SHP77 (cell line): ENCODE results near the gene NIPAL4.

Source experiments
- DNase-seq, 2 experiments: peaks; one replicate each; lab custom pipeline; 2025; lab: John Stamatoyannopoulos, UW

The NIPAL4 gene

DNA sequence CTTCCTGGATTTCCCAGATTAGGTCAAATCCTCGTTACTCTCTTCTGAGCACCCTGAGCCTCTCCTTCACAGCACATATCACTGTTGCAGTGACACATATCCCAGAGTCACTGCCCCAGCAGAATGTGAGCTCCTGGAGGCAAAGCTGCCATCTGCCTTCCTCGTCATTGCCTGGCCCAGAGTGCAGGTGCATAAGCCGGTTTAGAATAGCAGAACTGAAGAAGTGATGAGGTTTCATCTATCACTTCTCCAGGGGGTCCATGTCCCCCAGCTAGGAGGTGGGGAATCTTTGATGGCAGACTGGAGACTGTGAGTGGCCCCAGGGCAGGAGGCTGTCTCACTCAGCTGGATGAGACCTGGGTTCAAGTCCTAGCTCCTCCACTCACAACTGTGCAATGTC, 25.8 kb downstream of the NIPAL4 start:
- DNase-seq = no peak

DNA sequence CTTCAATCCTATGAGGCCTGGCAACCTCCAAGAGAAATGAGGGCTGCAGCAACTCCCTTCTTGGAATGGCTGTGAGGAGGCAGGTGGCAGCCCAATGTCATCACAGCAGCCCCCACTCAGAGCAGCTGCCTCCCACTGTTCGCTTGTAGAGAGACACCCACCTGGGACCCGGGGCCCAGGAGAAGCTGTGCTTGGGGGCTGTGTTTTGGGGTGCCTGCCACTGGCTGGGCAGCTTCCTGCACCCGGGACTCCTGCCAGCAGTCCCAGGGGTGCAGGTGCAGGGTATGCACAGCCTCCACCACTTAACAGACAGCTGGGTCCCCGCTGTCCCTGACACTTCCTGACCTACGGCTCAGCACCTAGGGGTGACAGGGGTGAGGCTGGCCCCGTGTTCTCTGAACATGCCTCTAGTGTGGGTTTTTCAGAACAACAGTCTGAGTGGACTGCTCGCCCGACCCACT, 26.2 kb downstream of the NIPAL4 start:
- no peak for DNase-seq

- no peak for DNase-seq
These were observed 26.8 kb downstream of the NIPAL4 start for GRCh38 chr5:157486861-157487260.

GRCh38 chr5:157487358-157487757, 27.3 kb downstream of the NIPAL4 start:
- no peak for DNase-seq

DNA sequence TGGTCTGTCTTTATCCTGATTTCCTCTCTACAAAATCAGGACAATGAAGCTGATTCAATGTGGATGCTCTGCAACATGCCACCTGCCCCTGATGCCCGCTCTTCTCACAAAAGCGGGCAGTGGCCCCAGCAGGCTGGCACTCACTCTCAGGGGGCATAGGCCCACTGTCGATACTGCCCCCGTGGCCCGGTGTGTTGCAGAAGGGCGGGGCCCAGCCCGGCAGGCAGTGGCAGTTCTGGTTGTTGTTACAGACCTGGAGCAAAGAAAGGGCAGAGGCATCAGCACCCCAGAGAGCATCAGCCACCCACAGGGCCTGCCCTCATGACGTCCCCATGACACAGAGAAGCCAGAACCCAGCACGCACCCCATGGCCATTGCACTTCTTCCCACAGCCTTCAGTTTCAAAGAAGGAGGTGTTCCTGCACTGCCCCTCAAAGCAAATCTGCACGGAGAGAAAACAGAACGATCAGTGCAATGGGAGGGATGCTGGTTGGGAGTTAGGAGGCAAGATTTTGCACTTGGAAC, 31.5 kb downstream of the NIPAL4 start:
- DNase-seq = no peak

DNA sequence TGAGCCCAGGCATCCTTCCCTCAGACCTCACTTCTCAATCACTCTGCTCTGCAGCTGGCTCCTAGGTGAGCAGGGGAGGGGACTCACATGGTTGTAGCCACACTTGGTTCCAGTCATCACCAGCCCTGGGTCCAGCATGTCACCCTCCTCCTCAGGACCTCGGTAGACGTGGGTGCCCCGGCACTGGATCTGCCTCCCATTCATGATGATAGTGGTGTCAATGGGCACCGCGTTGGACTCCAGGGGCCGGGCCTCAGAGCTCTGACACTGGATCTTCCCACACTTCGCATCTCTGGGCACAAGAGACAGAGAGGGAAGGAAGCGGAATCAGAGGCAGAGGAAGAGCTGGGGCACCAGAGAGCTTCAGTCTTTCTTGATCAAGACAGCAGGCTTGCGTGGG, 32.9 kb downstream of the NIPAL4 start:
- no peak for DNase-seq

DNA sequence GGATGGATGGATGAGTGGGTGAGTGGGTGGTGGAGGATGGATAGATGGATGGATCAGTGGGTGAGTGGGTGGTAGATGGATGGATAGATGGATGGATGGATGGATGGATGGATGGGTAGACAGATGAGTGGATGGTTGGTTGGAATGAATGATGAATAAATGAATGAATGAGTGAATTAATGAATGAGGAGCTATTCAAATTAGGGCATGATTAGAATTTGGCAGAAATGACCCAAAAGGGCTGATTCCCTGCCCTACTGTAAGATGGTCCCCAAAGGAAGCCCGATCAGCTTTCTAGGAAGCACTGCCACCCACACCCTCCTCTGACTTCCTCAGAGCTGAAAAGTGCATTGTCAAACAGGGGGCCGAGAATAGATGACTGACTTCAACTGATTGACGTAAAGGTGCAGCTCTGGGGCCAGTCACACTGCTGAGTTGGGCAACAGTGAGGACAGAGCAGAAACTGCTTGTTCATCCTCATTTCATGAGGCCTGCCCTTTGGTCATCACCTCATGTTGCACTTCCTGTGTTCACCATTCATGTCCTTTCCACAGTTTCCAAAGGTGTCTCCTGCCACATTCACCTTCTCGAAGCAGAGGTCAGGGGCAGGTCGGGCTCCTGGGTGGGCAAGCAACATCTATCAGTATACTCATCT, 34.3 kb downstream of the NIPAL4 start:
- DNase-seq = no peak

- no peak for DNase-seq
These were observed 36.9 kb downstream of the NIPAL4 start for GRCh38 chr5:157496864-157497263.

DNA sequence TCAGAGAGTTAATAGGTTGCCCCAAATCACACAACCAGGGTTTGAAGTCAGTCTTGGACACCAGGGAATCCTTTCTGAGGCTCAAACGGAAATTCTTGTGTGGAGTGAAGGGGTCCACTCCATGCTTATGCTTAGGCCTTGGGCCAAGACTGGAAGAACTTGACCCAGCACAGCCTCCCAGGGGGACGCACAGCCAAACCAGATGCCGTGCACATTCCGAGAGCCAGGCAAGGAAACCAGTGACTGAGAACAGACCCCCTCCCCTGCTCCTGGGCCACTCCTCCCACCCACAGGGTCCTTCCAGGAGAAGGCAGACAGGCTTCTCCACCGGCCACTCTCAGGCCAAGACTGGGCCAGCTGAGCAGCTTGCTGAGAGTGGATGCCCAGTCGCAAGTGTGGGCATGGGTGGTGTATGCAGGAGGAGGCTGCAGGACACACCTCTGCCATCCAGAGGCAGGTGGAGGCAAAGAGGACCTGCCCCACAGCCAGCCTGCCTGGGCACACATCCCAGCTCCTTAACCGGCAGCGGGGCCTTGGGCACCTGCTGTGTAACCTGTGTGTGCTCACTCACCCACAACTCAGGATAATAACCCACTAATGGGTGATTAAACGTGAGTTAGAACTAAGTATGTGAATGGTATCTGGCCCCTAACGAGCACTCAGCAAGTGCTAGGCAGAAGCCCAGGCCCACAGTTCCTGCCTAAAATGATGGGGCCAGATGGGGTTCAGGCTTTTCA, 38.0 kb downstream of the NIPAL4 start:
- DNase-seq = no peak

- DNase-seq = no peak
These were observed 42.2 kb downstream of the NIPAL4 start for GRCh38 chr5:157502143-157502647.

GRCh38 chr5:157504053-157504452, 44.0 kb downstream of the NIPAL4 start:
- no peak for DNase-seq

DNA sequence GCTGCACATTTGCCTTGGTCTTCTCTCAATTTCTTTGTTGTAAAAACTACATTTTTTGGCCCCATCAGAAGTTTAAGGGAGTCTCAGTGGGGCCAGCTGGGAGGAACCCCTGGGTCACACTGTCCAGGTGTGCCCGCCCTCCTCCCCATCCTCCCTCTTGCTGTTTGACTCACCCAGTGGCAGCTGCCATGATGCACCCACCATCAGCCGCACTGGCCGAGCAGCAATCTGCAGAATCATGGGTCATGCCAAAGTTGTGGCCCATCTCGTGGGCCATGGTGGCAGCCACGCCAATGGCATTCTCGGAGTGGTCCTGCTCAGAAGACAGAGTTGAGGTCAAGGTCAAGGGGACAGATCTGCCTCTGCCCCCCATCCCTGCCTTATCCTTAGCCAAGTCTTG, 45.5 kb downstream of the NIPAL4 start:
- DNase-seq = no peak

DNA sequence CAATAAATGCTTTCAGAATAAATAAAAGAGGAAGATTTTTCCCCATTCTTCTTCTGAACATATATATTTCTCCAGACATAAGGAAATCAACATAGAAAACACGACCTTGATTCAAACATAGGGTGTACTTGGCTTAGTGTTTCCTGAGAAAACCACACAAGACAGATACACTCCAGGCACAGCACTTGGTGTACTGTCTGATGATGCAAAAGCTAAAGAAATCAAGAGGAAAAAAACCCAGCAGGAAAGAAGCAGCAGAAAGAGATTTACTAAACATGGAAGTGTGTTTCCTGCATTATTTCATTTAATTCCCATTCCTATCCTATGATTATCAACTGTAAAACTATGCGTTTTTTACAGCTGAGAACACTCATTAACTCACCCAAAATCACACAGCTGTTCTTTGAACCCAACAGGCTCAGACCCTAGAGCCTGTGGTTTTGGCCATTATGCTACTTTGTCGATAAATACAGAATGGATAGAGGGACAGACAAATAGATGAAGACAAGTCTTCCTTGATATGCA, 46.1 kb downstream of the NIPAL4 start:
- DNase-seq = no peak

DNA sequence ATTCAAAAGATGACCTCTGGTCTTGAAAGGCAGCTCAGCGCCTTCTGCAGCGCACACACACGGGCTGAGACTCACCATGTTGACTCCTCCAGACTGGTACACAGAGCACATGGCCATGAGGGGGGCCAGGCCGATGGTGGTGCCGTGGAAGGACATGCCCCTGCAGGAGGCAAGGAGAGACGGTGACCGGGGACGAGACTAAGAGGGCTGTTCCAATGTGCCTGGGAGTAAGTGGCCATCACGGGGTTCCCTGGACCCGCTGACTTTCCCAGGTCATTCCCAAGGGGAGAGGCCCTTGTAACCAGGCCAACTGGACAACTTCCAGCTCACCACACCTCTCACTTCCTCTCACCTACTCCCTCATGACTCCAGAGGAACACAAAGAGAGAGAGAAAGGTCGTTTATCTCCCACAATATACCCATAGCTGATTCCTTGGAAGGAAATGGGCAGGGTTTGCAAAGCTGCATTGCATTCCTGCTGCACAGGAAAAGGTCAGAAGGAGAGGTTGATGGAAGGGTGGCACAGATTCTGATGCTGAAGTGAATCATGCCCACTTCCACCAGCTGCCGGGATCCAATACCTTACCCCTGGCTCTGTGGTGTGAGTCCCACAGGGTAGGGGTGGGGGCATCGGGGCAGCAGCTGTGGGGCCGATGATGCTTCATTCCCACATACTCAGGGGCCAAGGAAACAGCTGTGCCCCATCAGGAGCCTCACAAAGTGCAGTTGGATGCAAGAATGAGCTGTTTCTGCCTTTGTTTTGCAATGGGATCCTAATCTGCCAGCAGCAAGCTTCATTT, 47.2 kb downstream of the NIPAL4 start:
- DNase-seq = no peak

GRCh38 chr5:157509093-157509492, 49.1 kb downstream of the NIPAL4 start:
- no peak for DNase-seq

- DNase-seq = no peak
These were observed 49.6 kb downstream of the NIPAL4 start for GRCh38 chr5:157509587-157509986.

DNA sequence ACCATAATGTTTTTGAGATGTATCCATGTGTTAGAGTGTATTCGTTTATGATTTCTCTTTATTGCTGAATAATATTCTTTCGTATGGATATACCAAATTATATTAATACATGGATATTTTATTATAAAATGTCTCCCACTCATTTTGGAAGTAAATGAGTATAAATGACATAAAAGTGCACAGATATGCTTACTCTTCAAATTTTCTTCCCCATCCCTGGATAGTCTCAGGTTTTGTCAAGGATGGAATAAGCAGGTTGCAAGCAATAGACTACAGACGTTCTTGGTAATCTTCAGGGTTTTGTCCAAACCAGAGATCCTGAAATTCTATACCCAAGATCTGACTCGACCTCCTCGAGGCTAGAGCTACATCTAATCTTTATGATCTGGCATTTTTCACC, 50.7 kb downstream of the NIPAL4 start:
- DNase-seq = no peak

DNA sequence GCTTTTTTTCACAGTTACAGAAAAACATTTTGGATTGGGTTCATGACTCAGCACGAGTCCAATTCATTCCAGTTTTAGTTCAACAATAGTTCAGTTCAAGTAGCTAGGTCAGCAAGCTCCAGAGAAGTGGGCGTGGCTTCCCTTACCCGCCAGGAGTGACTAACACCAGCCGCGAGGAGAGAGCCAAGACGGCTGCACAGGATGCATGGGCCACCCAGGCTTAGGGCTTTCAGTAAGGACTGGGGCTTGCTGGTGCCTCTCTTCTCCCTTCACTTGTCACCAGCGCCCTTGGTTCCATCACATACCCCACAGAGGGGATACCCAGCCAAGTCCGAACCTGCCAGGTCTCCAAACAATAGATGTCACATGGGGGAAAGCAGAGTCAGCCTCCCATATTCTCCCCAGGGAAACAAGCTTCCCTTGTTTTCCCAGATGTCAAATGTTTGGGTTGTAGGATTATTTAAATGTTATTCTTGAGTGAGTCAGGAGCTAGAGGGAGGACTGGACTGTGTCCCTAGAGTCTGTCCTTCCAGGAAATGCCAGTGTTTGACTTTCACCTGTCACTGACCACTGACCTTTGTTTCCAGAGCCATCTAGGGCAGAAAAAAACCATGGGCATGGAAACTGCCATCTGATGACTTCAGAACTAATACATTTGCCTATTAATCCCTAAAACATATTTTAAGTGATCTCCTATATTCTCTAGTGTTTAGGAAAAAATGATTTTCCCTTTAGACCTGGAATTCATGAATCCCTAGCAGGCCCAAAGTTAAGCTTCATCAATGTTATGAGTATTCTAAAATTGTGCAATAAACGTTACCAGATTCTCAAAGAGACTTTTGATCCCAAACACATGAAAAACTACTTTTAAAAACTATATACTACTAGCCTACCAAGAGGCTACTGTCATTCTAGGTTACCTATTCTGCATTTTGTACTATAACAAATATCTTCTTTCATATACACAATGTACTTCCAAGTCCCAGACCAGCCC, 51.9 kb downstream of the NIPAL4 start:
- DNase-seq = no peak

GRCh38 chr5:157513182-157513581, 53.2 kb downstream of the NIPAL4 start:
- DNase-seq = no peak

GRCh38 chr5:157514974-157515373, 55.0 kb downstream of the NIPAL4 start:
- DNase-seq = no peak

DNA sequence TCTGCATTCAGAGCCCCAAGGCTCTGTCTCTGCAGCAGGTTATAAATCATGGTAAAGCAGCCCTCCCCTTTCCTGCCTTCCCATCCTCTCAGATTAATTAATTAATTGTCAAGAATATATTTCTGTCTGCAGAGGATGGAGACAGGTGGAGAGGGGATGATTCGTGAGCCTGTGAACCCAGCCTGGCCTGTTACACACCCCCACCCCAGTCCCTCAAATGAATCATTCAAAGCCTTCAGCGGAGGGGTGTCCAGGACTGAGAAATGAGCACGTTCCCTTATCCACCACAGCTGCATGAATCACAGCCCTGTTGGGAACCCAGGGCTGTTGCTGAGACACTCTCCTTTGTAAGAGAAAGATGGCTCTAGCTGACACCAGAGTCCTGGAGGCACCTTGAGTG, 56.0 kb downstream of the NIPAL4 start:
- DNase-seq = no peak
